Adrenal gland (tissue), 12 donors: Measurements from ENCODE around the gene EBP. TPM values are rescaled to one million over a fixed set of nuclear protein-coding genes. Genes with fewer than 3 reads are reported as not detected.
"Not testable (repeated sequence)": the region's sequence is repeated elsewhere in the genome, so short reads cannot be mapped to it uniquely, and the experiment has no call there.

Experiments
- DNase-seq, 7 donors: peaks; one replicate each; pipeline ENCODE4 v3.0.0-alpha.2; 2019 to 2020
- H3K27ac ChIP-seq, 5 donors: fragments of 200-600 bp; sonication (generic) in 4 of 5; 1 replicate in 3 of 5; 2 replicates in 2 of 5; pipeline versions ENCODE4 v1.5.1 to v1.8.0; 2016 to 2020; ENCODE audit warnings: mild to moderate bottlenecking in 1 of 5
- H3K27me3 ChIP-seq: fragments of 200-600 bp; 2 replicates; pipeline ENCODE4 v1.8.0; 2021
- H3K36me3 ChIP-seq, 2 donors: fragments of 200-600 bp; replicated peaks in 1 of 2; 1 replicate in 1 of 2; 2 replicates in 1 of 2; pipeline versions ENCODE4 v1.5.1 to v1.8.0; 2018 to 2022
- H3K4me1 ChIP-seq, 2 donors: fragments of 200-600 bp; replicated peaks in 1 of 2; 1 replicate in 1 of 2; 2 replicates in 1 of 2; pipeline versions ENCODE4 v1.5.1 to v1.8.0; 2018 to 2021
- H3K4me3 ChIP-seq, 4 donors: fragments of 200-600 bp; sonication (generic) in 3 of 4; one replicate each; pipeline ENCODE4 v1.5.1; 2016 to 2018
- H3K9me3 ChIP-seq, 3 donors: fragments of 200-600 bp; sonication (generic) in 1 of 3; replicated peaks in 1 of 3; 1 replicate in 2 of 3; 2 replicates in 1 of 3; pipeline versions ENCODE4 v1.5.1 to v1.8.0; 2016 to 2021
- POLR2A ChIP-seq, 2 donors: fragments of 450-650 bp; IDR thresholded peaks; one replicate each; pipeline ENCODE4 v1.6.1; 2017; ENCODE audit warnings: antibody characterized with exemption in 2 of 2, mild to moderate bottlenecking in 2 of 2, moderate library complexity in 1 of 2
- WGBS, 4 donors: extraction: QIAGEN DNeasy Blood & Tissue Kit in 2 of 4; methylation state at CpG; one replicate each; pipeline versions ENCODE4 v1.1.5 to v1.1.7; 2013 to 2017; 5-methylcytosine and 5-hydroxymethylcytosine counted together
- intact Hi-C, 2 donors: fragments of 100-400 bp; cut with DNase I; formaldehyde crosslinking; loops; one replicate each; pipeline versions ENCODE4 v1.14.1 to v1.15.0; 2022 to 2023
- polyA plus RNA-seq, 3 donors: library from polyadenylated mRNA; stranded (reverse); fragments of 200-250 nt in 2 of 3; fragments of 350-450 nt in 1 of 3; fragmentation: Illumina TruSeq in 1 of 3; extraction: RNeasy Lipid Tissue Mini Kit (QIAGEN cat#74804) in 1 of 3; gene quantifications; one replicate each; pipeline ENCODE4 v1.2.3, GENCODE V29; 2013 to 2014
- total RNA-seq, 9 donors: library from RNA; depleted of rRNA in 4 of 9; stranded (reverse); fragments of >200 nt in 4 of 9; fragments of 120-200 nt in 1 of 9; fragmentation: NEBNext Ultra II Directional in 1 of 9; extraction: Animal tissue kit (Norgen Biotek cat#: 25700) in 1 of 9; gene quantifications; one replicate each; pipeline versions ENCODE4 v1.1.0 to v1.2.4, GENCODE V29; 2013 to 2023
- TF ChIP-seq, protein P1 (sequence below), 6 experiments: fragments of 450-650 bp in 4 of 6; fragments of 200-600 bp in 2 of 6; sonication (generic) in 1 of 6; IDR thresholded peaks; 1 replicate in 5 of 6; 2 replicates in 1 of 6; pipeline versions ENCODE4 v1.5.1 to v1.8.0; 2016 to 2021; ENCODE audit warnings: antibody characterized with exemption in 6 of 6, mild to moderate bottlenecking in 2 of 6, moderate library complexity in 1 of 6
- donor health status: healthy with polysubstance abuse.
- donor health status: Bipolar disorder and iron deficiency.
- donor health status: DM: yes; HTN: yes; CAD: no.
- donor health status: DM: no; HTN: no; CAD: no.
- donor health status: DM: no; HTN: no; CAD: no.
- donor health status: DM: yes; HTN: yes; CAD: no.

EBP gene
- total and polyA plus RNA-seq, 12 donors: 85.8 to 1,010 (median 156) TPM

DNA sequence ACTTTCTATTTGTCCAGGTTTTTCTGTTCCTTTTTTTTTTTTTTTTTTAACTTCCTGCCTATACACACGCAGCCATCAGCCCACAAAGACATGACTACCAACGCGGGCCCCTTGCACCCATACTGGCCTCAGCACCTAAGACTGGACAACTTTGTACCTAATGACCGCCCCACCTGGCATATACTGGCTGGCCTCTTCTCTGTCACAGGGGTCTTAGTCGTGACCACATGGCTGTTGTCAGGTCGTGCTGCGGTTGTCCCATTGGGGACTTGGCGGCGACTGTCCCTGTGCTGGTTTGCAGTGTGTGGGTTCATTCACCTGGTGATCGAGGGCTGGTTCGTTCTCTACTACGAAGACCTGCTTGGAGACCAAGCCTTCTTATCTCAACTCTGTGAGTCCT is 2.1 kb downstream of the EBP start:
- Histone ChIP-seq H3K9me3 (no peaks in the 10 kb centered on the region), H3K36me3 (no peaks in the 10 kb centered on the region), H3K27ac (no peak overlapping the region), H3K4me3 (no peak overlapping the region), H3K27me3 (no peaks in the 10 kb centered on the region), H3K4me1 (no peaks in the 10 kb centered on the region)
- no peak for TF ChIP-seq POLR2A (IDR thresholded peaks at IDR 0.05)
- TF ChIP-seq, protein P1, sequence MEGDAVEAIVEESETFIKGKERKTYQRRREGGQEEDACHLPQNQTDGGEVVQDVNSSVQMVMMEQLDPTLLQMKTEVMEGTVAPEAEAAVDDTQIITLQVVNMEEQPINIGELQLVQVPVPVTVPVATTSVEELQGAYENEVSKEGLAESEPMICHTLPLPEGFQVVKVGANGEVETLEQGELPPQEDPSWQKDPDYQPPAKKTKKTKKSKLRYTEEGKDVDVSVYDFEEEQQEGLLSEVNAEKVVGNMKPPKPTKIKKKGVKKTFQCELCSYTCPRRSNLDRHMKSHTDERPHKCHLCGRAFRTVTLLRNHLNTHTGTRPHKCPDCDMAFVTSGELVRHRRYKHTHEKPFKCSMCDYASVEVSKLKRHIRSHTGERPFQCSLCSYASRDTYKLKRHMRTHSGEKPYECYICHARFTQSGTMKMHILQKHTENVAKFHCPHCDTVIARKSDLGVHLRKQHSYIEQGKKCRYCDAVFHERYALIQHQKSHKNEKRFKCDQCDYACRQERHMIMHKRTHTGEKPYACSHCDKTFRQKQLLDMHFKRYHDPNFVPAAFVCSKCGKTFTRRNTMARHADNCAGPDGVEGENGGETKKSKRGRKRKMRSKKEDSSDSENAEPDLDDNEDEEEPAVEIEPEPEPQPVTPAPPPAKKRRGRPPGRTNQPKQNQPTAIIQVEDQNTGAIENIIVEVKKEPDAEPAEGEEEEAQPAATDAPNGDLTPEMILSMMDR (IDR thresholded peaks at IDR 0.05): no peak
- no peak for DNase-seq
- intact Hi-C loops: no loop called here
- WGBS, 4 donors: 82 to 93% (median 89%) methylated on average over 6 to 12 of the region's 12 CpGs

DNA sequence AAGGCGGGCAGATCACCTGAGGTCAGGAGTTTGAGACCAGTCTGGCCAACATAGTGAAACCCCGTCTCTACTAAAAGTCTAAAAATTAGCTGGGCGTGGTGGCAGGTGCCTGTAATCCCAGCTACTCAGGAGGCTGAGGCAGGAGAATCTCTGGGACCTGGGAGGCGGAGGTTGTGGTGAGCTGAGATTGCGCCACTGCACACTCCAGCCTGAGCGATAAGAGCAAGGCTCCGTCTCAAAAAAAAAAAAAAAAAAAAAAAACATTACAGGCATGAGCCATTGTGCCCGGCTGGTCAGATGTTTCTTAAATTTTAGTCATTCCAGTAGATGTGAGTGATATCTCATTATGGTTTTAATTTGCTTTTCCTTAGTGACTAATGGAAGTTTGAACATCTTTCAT is 4.2 kb downstream of the EBP start:
- DNase-seq: peak in 4 of 7 donors; percentile 35 to 68 (median 47)
- H3K9me3 ChIP-seq, H3K36me3 ChIP-seq, H3K27me3 ChIP-seq, H3K4me1 ChIP-seq, H3K4me3 ChIP-seq, intact Hi-C loops: not testable (repeated sequence)
- peak overlapping the region in 2 of 5 donors; percentile 37 to 55 for H3K27ac ChIP-seq
- WGBS, 4 donors: 45 to 83% (median 68%) methylated on average over 1 to 8 of the region's 8 CpGs

DNA sequence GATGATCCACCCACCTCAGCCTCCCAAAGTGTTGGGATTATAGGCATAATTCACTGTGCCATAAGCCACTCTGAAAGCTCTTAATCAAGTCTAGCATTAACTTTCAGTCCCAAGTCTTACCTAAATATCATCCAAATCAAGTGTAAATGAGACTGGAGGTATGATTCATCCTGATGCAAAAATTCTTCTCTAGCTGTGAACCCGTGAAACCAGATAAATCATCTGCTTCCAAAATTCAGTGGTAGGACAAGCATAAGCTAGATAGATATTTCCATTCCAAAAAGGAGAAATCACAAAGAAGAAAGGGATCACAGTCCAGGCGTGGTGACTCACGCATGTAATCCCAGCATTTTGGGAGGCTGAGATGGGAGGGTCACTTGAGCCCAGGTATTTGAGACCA is 9.1 kb downstream of the EBP start:
- WGBS, 4 donors: 67 to 79% (median 76%) methylated on average over 3 of the region's 3 CpGs

DNA sequence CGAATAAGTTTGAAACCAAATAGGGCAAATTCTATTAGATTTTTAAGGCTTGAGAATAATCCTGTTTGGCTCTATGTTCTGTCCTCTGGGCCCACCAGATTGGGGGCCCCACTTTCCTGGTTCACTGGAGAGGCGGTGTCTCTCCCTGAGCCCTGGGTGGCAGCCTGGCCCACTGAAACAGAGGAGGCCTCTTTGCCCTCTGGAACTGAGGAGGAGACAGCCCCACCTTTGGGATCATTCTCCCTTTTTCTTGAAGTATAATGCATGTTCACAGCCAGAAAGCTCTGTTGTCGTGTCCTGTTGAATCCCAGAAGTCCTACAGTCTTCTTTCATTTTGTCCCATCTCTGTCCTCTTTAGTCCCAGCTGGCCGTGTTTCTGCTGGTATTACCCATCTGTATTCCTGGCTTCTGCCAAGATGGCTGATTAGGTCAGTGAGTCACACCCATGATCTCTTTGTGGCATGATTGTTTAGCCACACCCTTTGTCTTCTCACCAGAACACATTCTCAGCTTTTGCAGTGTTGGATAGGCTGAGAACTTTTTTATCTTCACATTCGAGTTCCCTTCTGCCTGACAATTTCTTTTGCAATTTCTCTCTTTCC is 9.9 kb downstream of the EBP start:
- DNase-seq: peak in 3 of 7 donors; percentile 56 to 68 (median 64)
- Histone ChIP-seq H3K4me1 (no peaks in the 10 kb centered on the region), H3K27me3 (no peaks in the 10 kb centered on the region), H3K9me3 (no peaks in the 10 kb centered on the region), H3K36me3 (no peaks in the 10 kb centered on the region), H3K4me3 (no peak overlapping the region), H3K27ac (peak overlapping the region in 4 of 5 donors; percentile 59 to 69 (median 64))
- TF ChIP-seq, protein P1 (IDR thresholded peaks at IDR 0.05): no peak
- peak in 1 of 2 donors; percentile 23 for TF ChIP-seq POLR2A (IDR thresholded peaks at IDR 0.05)
- WGBS, 4 donors: 56 to 61% (median 60%) methylated on average over 4 to 5 of the region's 5 CpGs
- intact Hi-C loops: no loop called here

More for the DNA sequence above, 9.1 kb downstream of the EBP start:
- intact Hi-C loops: no loop called here
- H3K4me1 ChIP-seq: no peaks in the 10 kb centered on the region
- no peaks in the 10 kb centered on the region for H3K27me3 ChIP-seq
- no peak overlapping the region for H3K4me3 ChIP-seq
- TF ChIP-seq, protein P1 (IDR thresholded peaks at IDR 0.05): no peak
- no peak for TF ChIP-seq POLR2A (IDR thresholded peaks at IDR 0.05)
- DNase-seq: no peak
- H3K36me3 ChIP-seq: no peaks in the 10 kb centered on the region
- peak overlapping the region in 3 of 5 donors; percentile 61 to 69 (median 68) for H3K27ac ChIP-seq
- H3K9me3 ChIP-seq: no peaks in the 10 kb centered on the region

DNA sequence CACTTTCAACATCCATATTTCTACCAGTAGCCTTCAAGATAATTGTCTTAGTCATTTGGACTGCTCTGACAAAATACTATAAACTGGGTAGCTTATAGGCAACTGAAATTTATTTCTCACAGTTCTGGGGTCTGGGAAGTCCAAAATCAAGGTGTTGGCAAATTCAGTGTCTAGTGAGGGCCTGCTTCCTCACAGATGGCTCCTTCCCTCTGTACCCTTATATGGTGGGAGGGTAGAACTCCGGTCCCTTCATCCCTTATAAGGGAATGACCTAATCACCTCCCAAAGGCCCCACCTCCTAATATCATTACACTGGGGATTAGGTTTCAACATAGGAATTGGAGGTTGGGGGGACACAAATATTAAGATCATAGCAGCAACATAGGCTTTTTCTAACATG is 10.6 kb downstream of the EBP start:
- peak overlapping the region in 4 of 5 donors; percentile 59 to 69 (median 64) for H3K27ac ChIP-seq
- WGBS, 4 donors: 76 to 86% methylated on average over 1 of the region's 1 CpG; no CpG with 5 or more reads in 2 of the 4 donors
- TF ChIP-seq POLR2A (IDR thresholded peaks at IDR 0.05): no peak
- TF ChIP-seq, protein P1 (IDR thresholded peaks at IDR 0.05): no peak

More for the DNA sequence above, 10.6 kb downstream of the EBP start:
- DNase-seq: no peak
- Histone ChIP-seq H3K27me3 (no peaks in the 10 kb centered on the region), H3K4me1 (no peaks in the 10 kb centered on the region), H3K4me3 (no peak overlapping the region), H3K9me3 (no peaks in the 10 kb centered on the region), H3K36me3 (no peaks in the 10 kb centered on the region)
- intact Hi-C loops: no loop called here
